HepG2 (cell line): ENCODE data around the gene DLX3. TPM values are rescaled to one million over a fixed set of nuclear protein-coding genes. Genes with fewer than 3 reads are reported as not detected.

ENCODE experiments used
- BCLAF1 ChIP-seq: fragments of 450-650 bp; IDR thresholded peaks from 2 replicates; pipeline ENCODE4 v1.6.1; 2017; ENCODE audit warnings: mild to moderate bottlenecking
- EED ChIP-seq: sonication (generic); formaldehyde crosslinking; IDR thresholded peaks from 2 replicates; pipeline ENCODE4 v1.5.0; 2020; ENCODE audit warnings: mild to moderate bottlenecking, missing genetic modification reagents
- IRF1 ChIP-seq: sonication (generic); formaldehyde crosslinking; IDR thresholded peaks from 2 replicates; pipeline ENCODE4 v1.4.0; 2020; ENCODE audit warnings: low read depth, mild to moderate bottlenecking, missing genetic modification reagents
- MED8 ChIP-seq: sonication (generic); formaldehyde crosslinking; IDR thresholded peaks from 2 replicates; pipeline ENCODE4 v1.8.1; 2023; ENCODE audit warnings: mild to moderate bottlenecking, missing genetic modification reagents; ENCODE audit not compliant: insufficient replicate concordance
- PRDM10 ChIP-seq: sonication (generic); formaldehyde crosslinking; IDR thresholded peaks from 2 replicates; pipeline ENCODE4 v1.4.0; 2020; ENCODE audit warnings: low read depth, missing genetic modification reagents
- RNF2 ChIP-seq: fragments of 450-650 bp; conservative IDR thresholded peaks from 2 replicates; pipeline ENCODE4 v1.6.1; 2016; ENCODE audit warnings: low read depth
- RXRB ChIP-seq: IDR thresholded peaks from 2 replicates; pipeline ENCODE4 v1.6.1; 2016; ENCODE audit warnings: borderline replicate concordance, missing genetic modification reagents, missing compliant biosample characterization
- SMAD9 ChIP-seq: sonication (generic); formaldehyde crosslinking; IDR thresholded peaks from 2 replicates; pipeline ENCODE4 v1.5.1; 2020; ENCODE audit warnings: mild to moderate bottlenecking, missing genetic modification reagents
- SMC3 ChIP-seq: IDR thresholded peaks from 2 replicates; pipeline ENCODE4 v1.6.1; 2011; ENCODE audit warnings: low read length, improper control_type of control experiment
- STAG1 ChIP-seq: sonication (generic); formaldehyde crosslinking; IDR thresholded peaks from 2 replicates; pipeline ENCODE4 v1.4.0; 2020; ENCODE audit warnings: missing genetic modification reagents
- TCF12 ChIP-seq, 2 experiments: fragments of 450-650 bp in 1 of 2; sonication (generic) in 1 of 2; formaldehyde crosslinking in 1 of 2; IDR thresholded peaks; 2 replicates each; pipeline versions ENCODE4 v1.6.1 to v1.8.0; 2017 to 2022; ENCODE audit warnings: antibody characterized with exemption in 1 of 2, mild to moderate bottlenecking in 1 of 2, missing genetic modification reagents in 1 of 2, moderate library complexity in 1 of 2
- TMF1 ChIP-seq: sonication (generic); formaldehyde crosslinking; IDR thresholded peaks from 2 replicates; pipeline ENCODE4 v1.8.1; 2022; ENCODE audit warnings: low read depth, missing genetic modification reagents
- ZNF160 ChIP-seq: sonication (generic); formaldehyde crosslinking; IDR thresholded peaks from 2 replicates; pipeline ENCODE4 v1.8.0; 2022; ENCODE audit warnings: mild to moderate bottlenecking, inconsistent platforms, missing genetic modification reagents
- ZNF432 ChIP-seq: sonication (generic); formaldehyde crosslinking; IDR thresholded peaks from 2 replicates; pipeline ENCODE4 v1.5.0; 2020; ENCODE audit warnings: missing genetic modification reagents, mild to moderate bottlenecking, borderline replicate concordance
- ZNF674 ChIP-seq: sonication (generic); formaldehyde crosslinking; IDR thresholded peaks from 2 replicates; pipeline ENCODE4 v1.5.0; 2020; ENCODE audit warnings: low read depth, mild to moderate bottlenecking, missing genetic modification reagents
- ZNF724P ChIP-seq: sonication (generic); formaldehyde crosslinking; IDR thresholded peaks from 2 replicates; pipeline ENCODE4 v1.8.0; 2022; ENCODE audit warnings: missing genetic modification reagents, borderline replicate concordance
- polyA plus RNA-seq, 8 experiments: library from polyadenylated mRNA; depleted of rRNA in 3 of 8; stranded (reverse) in 7 of 8; unstranded in 1 of 8; fragments of >200 nt; fragmentation: Illumina TruSeq in 4 of 8; extraction: Trizol in 4 of 8; gene quantifications; 2 replicates each; pipeline versions ENCODE4 v1.2.1 to v1.2.3, GENCODE V29; 2011 to 2016; ENCODE audit warnings: low read depth in 4 of 8, missing spikeins in 1 of 8, mixed read lengths in 1 of 8; ENCODE audit not compliant: insufficient read depth in 1 of 8
- total RNA-seq, 5 experiments: library from RNA; depleted of rRNA; stranded (reverse); fragments of >200 nt; fragmentation: Illumina TruSeq; extraction: Trizol; gene quantifications; 2 replicates each; pipeline ENCODE4 v1.2.3, GENCODE V29; 2016; ENCODE audit warnings: low read depth in 1 of 5
- TF ChIP-seq, protein P1 (sequence below): sonication (generic); formaldehyde crosslinking; IDR thresholded peaks from 2 replicates; pipeline ENCODE4 v1.5.1; 2020; ENCODE audit warnings: mild to moderate bottlenecking, missing genetic modification reagents, borderline replicate concordance
- TF ChIP-seq, protein P2 (sequence below): sonication (generic); formaldehyde crosslinking; IDR thresholded peaks from 2 replicates; pipeline ENCODE4 v1.4.0; 2020; ENCODE audit warnings: mild to moderate bottlenecking, missing genetic modification reagents

DLX3 gene
- total and polyA plus RNA-seq, 2 of the 13 experiments (the other 11 are each of a cell fraction or from before 2014, with no cell fraction given): 0.03 TPM; not detected in 1

DNA sequence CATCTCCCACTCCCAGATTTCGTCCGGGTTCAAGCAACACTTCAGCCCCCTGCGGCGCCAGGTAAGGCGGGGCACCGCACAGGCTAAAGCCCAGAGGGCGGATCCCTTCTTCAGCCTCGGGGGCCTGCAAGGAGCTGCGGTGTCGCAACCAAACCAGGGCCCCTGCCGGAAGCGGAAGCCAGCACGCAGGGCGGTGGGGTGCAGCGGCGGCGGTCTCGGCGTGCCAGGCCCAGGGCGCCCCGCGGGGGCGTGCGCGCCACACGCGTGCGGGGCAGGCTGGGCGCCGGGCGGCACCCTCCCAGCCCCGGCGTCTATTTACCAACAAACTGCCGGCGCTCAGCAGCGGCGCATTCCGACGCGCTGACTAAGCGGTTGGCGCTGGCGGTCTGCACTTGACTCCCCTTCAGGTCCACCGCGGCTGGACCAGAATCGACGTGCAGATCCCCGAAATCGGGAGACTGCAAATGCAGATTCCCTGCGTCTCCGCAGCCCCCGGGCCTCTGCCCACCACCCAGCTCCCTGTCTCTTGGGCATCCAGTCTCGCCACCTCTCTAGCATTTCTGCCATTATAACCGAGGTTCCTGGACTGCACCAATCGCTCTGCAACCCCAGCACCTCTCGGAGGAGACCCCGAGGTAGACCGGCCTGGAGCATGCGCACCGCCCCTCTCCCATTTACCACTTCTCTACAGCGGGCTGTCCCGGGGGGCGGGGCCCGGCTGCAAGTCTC lies 26.5 kb downstream of the DLX3 start (continued):
- no peak for TF ChIP-seq EED (CRISPR knock-in tag)
- TF ChIP-seq, protein P1, sequence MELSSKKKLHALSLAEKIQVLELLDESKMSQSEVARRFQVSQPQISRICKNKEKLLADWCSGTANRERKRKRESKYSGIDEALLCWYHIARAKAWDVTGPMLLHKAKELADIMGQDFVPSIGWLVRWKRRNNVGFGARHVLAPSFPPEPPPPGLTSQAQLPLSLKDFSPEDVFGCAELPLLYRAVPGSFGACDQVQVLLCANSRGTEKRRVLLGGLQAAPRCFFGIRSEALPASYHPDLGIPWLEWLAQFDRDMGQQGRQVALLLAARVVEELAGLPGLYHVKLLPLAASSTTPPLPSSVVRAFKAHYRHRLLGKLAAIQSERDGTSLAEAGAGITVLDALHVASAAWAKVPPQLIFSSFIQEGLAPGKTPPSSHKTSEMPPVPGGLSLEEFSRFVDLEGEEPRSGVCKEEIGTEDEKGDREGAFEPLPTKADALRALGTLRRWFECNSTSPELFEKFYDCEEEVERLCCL (CRISPR knock-in tag): no peak
- TF ChIP-seq TCF12 (IDR thresholded peaks at IDR 0.05): no peak
- no peak for TF ChIP-seq TCF12 (CRISPR knock-in tag; IDR thresholded peaks at IDR 0.05)
- TF ChIP-seq TMF1: 0 out of 2 replicates have a peak, but pooled peaks have one; percentile 29
- TF ChIP-seq BCLAF1: no peak
- TF ChIP-seq ZNF724P: no peak
- no peak for TF ChIP-seq IRF1 (CRISPR knock-in tag)
- TF ChIP-seq ZNF674 (CRISPR knock-in tag): no peak
- no peak for TF ChIP-seq ZNF160 (CRISPR knock-in tag)
- TF ChIP-seq PRDM10: no peak
- peak; percentile 89 for TF ChIP-seq RNF2
- no peak for TF ChIP-seq SMAD9
- TF ChIP-seq ZNF432: no peak
- TF ChIP-seq STAG1 (CRISPR knock-in tag): no peak
- TF ChIP-seq, protein P2, sequence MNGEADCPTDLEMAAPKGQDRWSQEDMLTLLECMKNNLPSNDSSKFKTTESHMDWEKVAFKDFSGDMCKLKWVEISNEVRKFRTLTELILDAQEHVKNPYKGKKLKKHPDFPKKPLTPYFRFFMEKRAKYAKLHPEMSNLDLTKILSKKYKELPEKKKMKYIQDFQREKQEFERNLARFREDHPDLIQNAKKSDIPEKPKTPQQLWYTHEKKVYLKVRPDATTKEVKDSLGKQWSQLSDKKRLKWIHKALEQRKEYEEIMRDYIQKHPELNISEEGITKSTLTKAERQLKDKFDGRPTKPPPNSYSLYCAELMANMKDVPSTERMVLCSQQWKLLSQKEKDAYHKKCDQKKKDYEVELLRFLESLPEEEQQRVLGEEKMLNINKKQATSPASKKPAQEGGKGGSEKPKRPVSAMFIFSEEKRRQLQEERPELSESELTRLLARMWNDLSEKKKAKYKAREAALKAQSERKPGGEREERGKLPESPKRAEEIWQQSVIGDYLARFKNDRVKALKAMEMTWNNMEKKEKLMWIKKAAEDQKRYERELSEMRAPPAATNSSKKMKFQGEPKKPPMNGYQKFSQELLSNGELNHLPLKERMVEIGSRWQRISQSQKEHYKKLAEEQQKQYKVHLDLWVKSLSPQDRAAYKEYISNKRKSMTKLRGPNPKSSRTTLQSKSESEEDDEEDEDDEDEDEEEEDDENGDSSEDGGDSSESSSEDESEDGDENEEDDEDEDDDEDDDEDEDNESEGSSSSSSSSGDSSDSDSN (CRISPR knock-in tag): no peak; the same call in 1 of the 2 replicates
- TF ChIP-seq RXRB (CRISPR knock-in tag): no peak
- no peak for TF ChIP-seq MED8 (CRISPR knock-in tag)
- no peak for TF ChIP-seq SMC3
